DND-41 (cell line): Measurements from ENCODE around the gene TAS2R3.

Experiments
- ATAC-seq: fragments of 200-7000 bp; cut with Tn5 transposase; 3 replicates; pipeline ENCODE4 v1.9.1; 2021; ENCODE audit warnings: low read depth; ENCODE audit not compliant: insufficient read depth
- DNase-seq: peaks from one replicate; pipeline ENCODE4 v3.0.0-alpha.2; 2020
- H2AFZ ChIP-seq: 2 replicates; pipeline ENCODE4 v1.6.0; 2012; ENCODE audit warnings: low read depth, low read length
- H3K27ac ChIP-seq: 2 replicates; pipeline ENCODE4 v1.5.1; 2012; ENCODE audit warnings: low read length, inconsistent platforms
- H3K27me3 ChIP-seq: fragments of 200-600 bp; sonication (generic); 2 replicates; pipeline ENCODE4 v1.6.0; 2012; ENCODE audit warnings: low read length, mild to moderate bottlenecking, inconsistent platforms; ENCODE audit not compliant: insufficient read depth, poor library complexity
- H3K36me3 ChIP-seq: 2 replicates; pipeline ENCODE4 v1.5.1; 2012; ENCODE audit warnings: low read length, inconsistent platforms; ENCODE audit not compliant: insufficient read depth
- H3K4me1 ChIP-seq: 2 replicates; pipeline ENCODE4 v1.5.1; 2012; ENCODE audit warnings: mild to moderate bottlenecking, low read length; ENCODE audit not compliant: insufficient read depth
- H3K4me2 ChIP-seq: 2 replicates; pipeline ENCODE4 v1.6.0; 2012; ENCODE audit warnings: mild to moderate bottlenecking, moderate library complexity, low read length, inconsistent platforms; ENCODE audit not compliant: insufficient read depth
- H3K4me3 ChIP-seq, 2 experiments: fragments of 200-600 bp in 1 of 2; shearing (Covaris generic) in 1 of 2; 2 replicates each; pipeline ENCODE4 v1.5.1; 2012 to 2016; ENCODE audit warnings: inconsistent platforms in 2 of 2, low read length in 2 of 2, mild to moderate bottlenecking in 2 of 2, low read depth in 1 of 2, moderate library complexity in 1 of 2
- H3K79me2 ChIP-seq: 2 replicates; pipeline ENCODE4 v1.6.0; 2012; ENCODE audit warnings: low read length, inconsistent platforms; ENCODE audit not compliant: insufficient read depth
- H3K9ac ChIP-seq: 2 replicates; pipeline ENCODE4 v1.6.0; 2012; ENCODE audit warnings: low read depth, mild to moderate bottlenecking, inconsistent platforms, low read length, moderate library complexity
- H3K9me3 ChIP-seq: 2 replicates; pipeline ENCODE4 v1.5.1; 2012; ENCODE audit warnings: low read length, moderate library complexity, mild to moderate bottlenecking, inconsistent platforms; ENCODE audit not compliant: insufficient read depth, severe bottlenecking
- H4K20me1 ChIP-seq: 2 replicates; pipeline ENCODE4 v1.6.0; 2012; ENCODE audit warnings: low read length; ENCODE audit not compliant: insufficient read depth
- EZH2 ChIP-seq: IDR thresholded peaks from 3 replicates; pipeline ENCODE4 v1.6.1; 2012; ENCODE audit warnings: borderline replicate concordance, low read depth, mild to moderate bottlenecking, moderate library complexity, low read length, inconsistent platforms; ENCODE audit not compliant: severe bottlenecking
- TF ChIP-seq, protein P1 (sequence below): IDR thresholded peaks from 2 replicates; pipeline ENCODE4 v1.5.1; 2012; ENCODE audit warnings: borderline replicate concordance, low read length, moderate library complexity, mild to moderate bottlenecking; ENCODE audit not compliant: poor library complexity, severe bottlenecking; ENCODE audit errors: extremely low read depth

TAS2R3 gene

DNA sequence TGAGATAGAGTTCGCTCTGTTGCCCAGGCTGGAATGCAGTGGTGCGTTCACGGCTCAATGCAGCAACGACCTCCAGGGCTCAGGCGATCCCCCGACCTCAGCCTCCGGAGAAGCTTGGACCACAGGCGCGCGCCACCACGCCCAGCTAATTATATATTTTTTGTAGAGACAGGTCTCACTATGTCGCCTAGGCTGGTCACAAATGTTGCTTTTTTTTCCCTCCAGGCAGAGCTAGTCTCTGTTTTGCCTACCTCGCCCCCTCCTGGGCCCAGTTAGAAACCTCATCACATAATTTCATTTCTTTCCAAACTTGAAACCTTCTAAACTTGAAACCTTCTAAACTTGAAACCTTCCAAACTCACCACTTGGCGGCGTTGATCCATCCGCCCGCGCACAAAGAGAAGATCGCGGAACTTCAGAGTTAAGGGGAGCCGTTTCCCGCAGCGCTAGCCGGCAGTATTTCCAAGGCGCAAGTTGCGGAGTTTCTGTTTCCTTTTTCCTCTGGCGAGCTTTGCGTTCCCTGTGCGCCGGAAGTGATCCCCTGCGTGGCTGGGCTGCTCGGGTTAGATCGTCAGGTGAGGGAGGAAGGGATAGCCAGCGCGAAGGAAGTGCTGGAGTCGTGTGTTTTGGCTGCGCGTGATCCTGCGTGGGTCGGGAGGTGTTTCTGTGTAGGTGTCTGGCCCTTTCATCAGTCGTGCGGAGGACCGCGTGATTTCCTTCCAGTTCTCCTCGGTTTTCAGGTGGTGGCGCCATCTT, 25.9 kb upstream of the TAS2R3 start, which contains the start of gene SSBP1:
SSBP1 (plus strand) TSS at position 523 of the 756 bp plus-strand sequence. CDS start 809 bp downstream, outside the sequence.
- H3K36me3 ChIP-seq: peaks cover 38% of the 10 kb centered on the region
- H2AFZ ChIP-seq: peak within 1 kb of the TSS; percentile 95
- peak; percentile 87 for ATAC-seq
- peak within 1 kb of the TSS; percentile 71 for H3K9ac ChIP-seq
- peak within 1 kb of the TSS; percentile 88 for H3K27ac ChIP-seq
- peak within 1 kb of the TSS; percentile 89 for H3K4me2 ChIP-seq
- H3K27me3 ChIP-seq: no peaks in the 10 kb centered on the region
- H3K9me3 ChIP-seq: no peaks in the 10 kb centered on the region
- DNase-seq: peak; percentile 94
- peaks cover 45% of the 10 kb centered on the region for H3K4me1 ChIP-seq
- TF ChIP-seq EZH2: no peak
- TF ChIP-seq, protein P1, sequence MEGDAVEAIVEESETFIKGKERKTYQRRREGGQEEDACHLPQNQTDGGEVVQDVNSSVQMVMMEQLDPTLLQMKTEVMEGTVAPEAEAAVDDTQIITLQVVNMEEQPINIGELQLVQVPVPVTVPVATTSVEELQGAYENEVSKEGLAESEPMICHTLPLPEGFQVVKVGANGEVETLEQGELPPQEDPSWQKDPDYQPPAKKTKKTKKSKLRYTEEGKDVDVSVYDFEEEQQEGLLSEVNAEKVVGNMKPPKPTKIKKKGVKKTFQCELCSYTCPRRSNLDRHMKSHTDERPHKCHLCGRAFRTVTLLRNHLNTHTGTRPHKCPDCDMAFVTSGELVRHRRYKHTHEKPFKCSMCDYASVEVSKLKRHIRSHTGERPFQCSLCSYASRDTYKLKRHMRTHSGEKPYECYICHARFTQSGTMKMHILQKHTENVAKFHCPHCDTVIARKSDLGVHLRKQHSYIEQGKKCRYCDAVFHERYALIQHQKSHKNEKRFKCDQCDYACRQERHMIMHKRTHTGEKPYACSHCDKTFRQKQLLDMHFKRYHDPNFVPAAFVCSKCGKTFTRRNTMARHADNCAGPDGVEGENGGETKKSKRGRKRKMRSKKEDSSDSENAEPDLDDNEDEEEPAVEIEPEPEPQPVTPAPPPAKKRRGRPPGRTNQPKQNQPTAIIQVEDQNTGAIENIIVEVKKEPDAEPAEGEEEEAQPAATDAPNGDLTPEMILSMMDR: peak; percentile 91
- peak within 1 kb of the TSS; percentile 79 to 96 for H3K4me3 ChIP-seq
- 0 out of 2 replicates have a peak, but pooled peaks cover 5% of the 10 kb centered on the region for H4K20me1 ChIP-seq
- peaks cover 46% of the 10 kb centered on the region for H3K79me2 ChIP-seq

DNA sequence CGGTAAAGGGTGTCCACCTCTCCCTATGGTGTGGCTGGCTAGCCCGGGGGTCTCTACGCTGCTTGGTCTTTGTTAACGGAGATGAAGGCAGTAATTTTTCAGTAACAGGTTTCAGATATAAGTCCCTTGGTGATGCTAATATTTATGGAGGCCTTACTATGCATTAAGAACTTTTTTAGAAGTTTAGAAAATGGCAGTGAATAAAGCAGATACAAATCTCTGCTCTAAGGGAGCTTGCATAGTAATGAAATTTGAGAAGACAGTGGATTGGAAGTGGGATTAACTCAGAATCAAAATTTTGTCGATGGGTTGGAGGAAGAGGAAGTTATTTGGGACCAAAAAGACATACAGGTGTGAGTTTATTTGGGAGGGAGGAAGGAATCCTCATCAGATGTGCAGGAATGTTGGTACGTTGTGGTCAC, 25.3 kb upstream of the TAS2R3 start:
- peak overlapping the region; percentile 71 for H3K9ac ChIP-seq
- no peaks in the 10 kb centered on the region for H3K9me3 ChIP-seq
- peaks cover 44% of the 10 kb centered on the region for H3K36me3 ChIP-seq
- H3K4me2 ChIP-seq: peak overlapping the region; percentile 73
- DNase-seq (no peak), ATAC-seq (peak; percentile 64; the same call in 2 of the 3 replicates)
- peak overlapping the region; percentile 79 to 96 for H3K4me3 ChIP-seq
- peak overlapping the region; percentile 88 for H3K27ac ChIP-seq
- no peaks in the 10 kb centered on the region for H3K27me3 ChIP-seq
- peaks cover 45% of the 10 kb centered on the region for H3K4me1 ChIP-seq
- TF ChIP-seq, protein P1: no peak
- no peak for TF ChIP-seq EZH2
- peaks cover 46% of the 10 kb centered on the region for H3K79me2 ChIP-seq
- peak overlapping the region; percentile 95 for H2AFZ ChIP-seq
- H4K20me1 ChIP-seq: 0 out of 2 replicates have a peak, but pooled peaks cover 5% of the 10 kb centered on the region

DNA sequence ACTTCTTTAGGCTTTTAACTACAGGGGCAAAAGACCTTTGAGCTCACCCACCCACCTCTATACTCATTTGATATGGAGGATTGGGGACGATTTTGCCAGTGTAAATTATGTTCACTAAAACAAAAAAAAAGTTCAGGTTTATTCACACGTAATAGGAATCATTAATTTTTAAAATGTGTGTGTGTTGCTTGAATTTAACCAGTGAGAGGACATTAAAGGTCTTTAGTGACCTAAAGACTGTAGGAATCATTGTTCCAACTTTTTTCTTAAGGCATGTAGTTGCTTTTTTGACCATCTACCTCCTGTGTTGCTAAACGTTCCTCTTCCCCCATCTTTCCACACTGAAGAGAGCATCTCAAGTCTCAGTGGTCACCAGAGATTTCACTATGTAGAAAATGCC, 24.6 kb upstream of the TAS2R3 start:
- Histone ChIP-seq H3K27me3 (no peaks in the 10 kb centered on the region), H2AFZ (no peak overlapping the region), H3K79me2 (peaks cover 53% of the 10 kb centered on the region), H3K9me3 (no peaks in the 10 kb centered on the region), H3K9ac (peak overlapping the region; percentile 71), H3K4me2 (peak overlapping the region; percentile 73), H3K36me3 (peaks cover 50% of the 10 kb centered on the region), H4K20me1 (0 out of 2 replicates have a peak, but pooled peaks cover 5% of the 10 kb centered on the region), H3K4me1 (peaks cover 45% of the 10 kb centered on the region), H3K27ac (peak overlapping the region; percentile 88; the same call in 1 of the 2 replicates), H3K4me3 (peak overlapping the region; percentile 79 to 96; a peak in 3 of 4 replicates)
- DNase-seq (no peak), ATAC-seq (no peak)
- TF ChIP-seq, protein P1: no peak
- no peak for TF ChIP-seq EZH2
